GM23338 (cell line): Measurements from ENCODE around the gene ZMYND8. TPM values are rescaled to one million over a fixed set of nuclear protein-coding genes. Genes with fewer than 3 reads are reported as not detected.
A peak's percentile ranks its signal among the peaks of the same experiment; 100 is the strongest.

Experiments used
- ATAC-seq: fragments of 200-7000 bp; cut with Tn5 transposase; 3 replicates; pipeline ENCODE4 v1.9.1; 2020
- DNase-seq: peaks from one replicate; pipeline ENCODE4 v3.0.0-alpha.2; 2015; ENCODE audit warnings: low spot score
- H2AFZ ChIP-seq: fragments of 200-600 bp; sonication (generic); 2 replicates; pipeline ENCODE4 v1.8.0; 2016; ENCODE audit warnings: antibody characterized with exemption, mild to moderate bottlenecking, moderate library complexity
- H3F3A ChIP-seq: fragments of 200-600 bp; sonication (generic); replicated peaks from 2 replicates; pipeline ENCODE4 v1.8.0; 2017; ENCODE audit warnings: antibody characterized with exemption, mixed run types, low read depth
- H3K27ac ChIP-seq: fragments of 200-600 bp; sonication (generic); 2 replicates; pipeline ENCODE4 v1.6.1; 2016; ENCODE audit warnings: low read depth
- H3K27me3 ChIP-seq: fragments of 200-600 bp; sonication (generic); 2 replicates; pipeline ENCODE4 v1.8.0; 2016; ENCODE audit warnings: mild to moderate bottlenecking, mixed run types, moderate library complexity; ENCODE audit not compliant: insufficient read depth
- H3K36me3 ChIP-seq: fragments of 200-600 bp; sonication (generic); 2 replicates; pipeline ENCODE4 v1.8.0; 2016; ENCODE audit warnings: mild to moderate bottlenecking; ENCODE audit not compliant: insufficient read depth
- H3K4me1 ChIP-seq: fragments of 200-600 bp; sonication (generic); 2 replicates; pipeline ENCODE4 v1.8.0; 2016; ENCODE audit warnings: mild to moderate bottlenecking, moderate library complexity; ENCODE audit not compliant: insufficient read depth
- H3K4me2 ChIP-seq: fragments of 200-600 bp; sonication (generic); 2 replicates; pipeline ENCODE4 v1.7.1; 2017; ENCODE audit warnings: mixed run types
- H3K4me3 ChIP-seq: fragments of 200-600 bp; sonication (generic); 2 replicates; pipeline ENCODE4 v1.6.1; 2016; ENCODE audit warnings: mixed run types
- H3K79me2 ChIP-seq: fragments of 200-600 bp; sonication (generic); replicated peaks from 2 replicates; pipeline ENCODE4 v1.8.0; 2017; ENCODE audit warnings: mild to moderate bottlenecking; ENCODE audit not compliant: insufficient read depth
- H3K9me2 ChIP-seq: fragments of 200-600 bp; sonication (generic); 2 replicates; pipeline ENCODE4 v1.8.0; 2017; ENCODE audit not compliant: insufficient read depth
- H4K20me1 ChIP-seq: fragments of 200-600 bp; sonication (generic); replicated peaks from 2 replicates; pipeline ENCODE4 v1.8.0; 2017; ENCODE audit warnings: mild to moderate bottlenecking; ENCODE audit not compliant: insufficient read depth
- H3K27ac Mint-ChIP-seq: 2 replicates; pipeline ENCODE4 v1.8.0; 2020; ENCODE audit warnings: inconsistent platforms, mild to moderate bottlenecking, moderate library complexity, mixed read lengths
- H3K27me3 Mint-ChIP-seq: 3 replicates; pipeline ENCODE4 v1.8.0; 2022; ENCODE audit warnings: low read depth, mild to moderate bottlenecking, moderate library complexity, mixed read lengths, inconsistent platforms; ENCODE audit not compliant: insufficient read depth, poor library complexity
- H3K36me3 Mint-ChIP-seq: 3 replicates; pipeline ENCODE4 v1.8.0; 2021; ENCODE audit warnings: low read depth, mild to moderate bottlenecking, inconsistent platforms, moderate library complexity, mixed read lengths
- H3K4me1 Mint-ChIP-seq: 3 replicates; pipeline ENCODE4 v1.8.0; 2020; ENCODE audit warnings: mild to moderate bottlenecking, inconsistent platforms, mixed read lengths
- H3K4me3 Mint-ChIP-seq: 3 replicates; pipeline ENCODE4 v1.8.0; 2021; ENCODE audit warnings: moderate library complexity, mild to moderate bottlenecking, inconsistent platforms, mixed read lengths
- H3K9me3 Mint-ChIP-seq: 3 replicates; pipeline ENCODE4 v1.8.0; 2020; ENCODE audit warnings: moderate library complexity, mild to moderate bottlenecking, inconsistent platforms, mixed read lengths
- CREB1 ChIP-seq: fragments of 250-450 bp; sonication (Bioruptor Pico); IDR thresholded peaks from 2 replicates; pipeline ENCODE4 v1.5.0; 2020; ENCODE audit warnings: low read depth, mild to moderate bottlenecking, moderate library complexity
- EZH2 ChIP-seq: fragments of 200-600 bp; sonication (generic); IDR thresholded peaks from one replicate; pipeline ENCODE4 v1.8.0; 2017; ENCODE audit warnings: antibody characterized with exemption, mild to moderate bottlenecking, low read depth; ENCODE audit not compliant: unreplicated experiment
- EZH2phosphoT487 ChIP-seq: fragments of 200-600 bp; sonication (generic); IDR thresholded peaks from one replicate; pipeline ENCODE4 v1.8.1; 2018; ENCODE audit warnings: antibody characterized with exemption; ENCODE audit not compliant: unreplicated experiment
- JUNB ChIP-seq: IDR thresholded peaks from one replicate; pipeline ENCODE4 v1.6.1; 2016; ENCODE audit warnings: antibody characterized with exemption; ENCODE audit not compliant: unreplicated experiment
- NANOG ChIP-seq: IDR thresholded peaks from 2 replicates; pipeline ENCODE4 v1.6.1; 2016; ENCODE audit warnings: antibody characterized with exemption, borderline replicate concordance
- POLR2AphosphoS5 ChIP-seq: IDR thresholded peaks from 2 replicates; pipeline ENCODE4 v1.6.1; 2016; ENCODE audit warnings: antibody characterized with exemption, low read depth
- STAT1 ChIP-seq: IDR thresholded peaks from one replicate; pipeline ENCODE4 v1.6.1; 2016; ENCODE audit warnings: antibody characterized with exemption; ENCODE audit not compliant: unreplicated experiment
- ZNF114 ChIP-seq: fragments of 250-450 bp; sonication (Bioruptor Pico); IDR thresholded peaks from 2 replicates; pipeline ENCODE4 v1.5.0; 2020; ENCODE audit warnings: mild to moderate bottlenecking, moderate library complexity
- ZNF331 ChIP-seq: fragments of 250-450 bp; sonication (Bioruptor Pico); IDR thresholded peaks from 2 replicates; pipeline ENCODE4 v1.5.0; 2020; ENCODE audit warnings: low read depth, mild to moderate bottlenecking, moderate library complexity
- polyA plus RNA-seq: library from polyadenylated mRNA; unstranded; fragments of >200 nt; fragmentation: Nextera tagmentation; extraction: Ambion mirVana; gene quantifications from 2 replicates; pipeline ENCODE4 v1.2.1, GENCODE V29; 2016
- total RNA-seq: library from RNA; depleted of rRNA; stranded (reverse); fragments of >200 nt; shearing (Covaris generic); gene quantifications from 2 replicates; pipeline ENCODE4 v1.2.3, GENCODE V29; 2014
- TF ChIP-seq, protein P1 (sequence below): IDR thresholded peaks from one replicate; pipeline ENCODE4 v1.6.1; 2018; ENCODE audit warnings: antibody characterized with exemption; ENCODE audit not compliant: unreplicated experiment
- TF ChIP-seq, protein P2 (sequence below), 2 experiments: fragments of 200-600 bp in 1 of 2; sonication (generic) in 1 of 2; conservative IDR thresholded peaks; 2 replicates each; pipeline versions ENCODE4 v1.5.1 to v1.6.1; 2016 to 2017; ENCODE audit warnings: antibody characterized with exemption in 2 of 2, low read depth in 2 of 2, mild to moderate bottlenecking in 2 of 2, moderate library complexity in 1 of 2
- TF ChIP-seq, protein P3 (sequence below): IDR thresholded peaks from 2 replicates; pipeline ENCODE4 v1.6.1; 2016; ENCODE audit warnings: antibody characterized with exemption
- TF ChIP-seq, protein P4 (sequence below): fragments of 250-450 bp; sonication (Bioruptor Pico); IDR thresholded peaks from 2 replicates; pipeline ENCODE4 v1.5.0; 2020; ENCODE audit warnings: mild to moderate bottlenecking, moderate library complexity

Gene ZMYND8
- total and polyA plus RNA-seq, 2 experiments from 2014 or later = 70.9 to 128 TPM

DNA sequence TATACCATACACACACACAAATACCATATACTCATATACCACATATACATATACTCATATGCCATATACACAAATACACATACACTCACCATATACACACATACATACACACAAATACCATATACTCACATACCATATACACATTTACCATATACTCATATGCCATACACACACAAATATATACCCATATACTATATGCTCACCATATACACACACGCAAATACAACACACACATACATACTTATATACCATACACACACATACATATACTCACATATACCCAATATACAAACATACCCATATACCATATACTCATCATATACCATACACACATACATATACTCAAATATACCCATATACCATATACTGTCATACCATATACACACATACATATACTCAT is 99.2 kb downstream of the ZMYND8 start:
- ATAC-seq = no peak
- no peaks in the 10 kb centered on the region for H3K27me3 ChIP-seq
- no peak overlapping the region for H3K4me3 ChIP-seq
- H4K20me1 ChIP-seq = peaks cover 33% of the 10 kb centered on the region
- no peaks in the 10 kb centered on the region for H3K4me1 ChIP-seq
- Mint-ChIP-seq H3K4me1 (peaks cover 20% of the 10 kb centered on the region), H3K36me3 (peaks cover 81% of the 10 kb centered on the region), H3K4me3 (no peak overlapping the region), H3K27me3 (peaks cover 8% of the 10 kb centered on the region), H3K27ac (peak overlapping the region; percentile 36; the same call in 1 of the 2 replicates), H3K9me3 (0 out of 3 replicates have a peak, but pooled peaks cover 3% of the 10 kb centered on the region)
- no peaks in the 10 kb centered on the region; the same call in 1 of the 2 replicates for H3K9me2 ChIP-seq
- no peak overlapping the region for H3K4me2 ChIP-seq
- no peak overlapping the region for H2AFZ ChIP-seq
- H3K36me3 ChIP-seq = peaks cover 50% of the 10 kb centered on the region
- TF ChIP-seq, protein P1, sequence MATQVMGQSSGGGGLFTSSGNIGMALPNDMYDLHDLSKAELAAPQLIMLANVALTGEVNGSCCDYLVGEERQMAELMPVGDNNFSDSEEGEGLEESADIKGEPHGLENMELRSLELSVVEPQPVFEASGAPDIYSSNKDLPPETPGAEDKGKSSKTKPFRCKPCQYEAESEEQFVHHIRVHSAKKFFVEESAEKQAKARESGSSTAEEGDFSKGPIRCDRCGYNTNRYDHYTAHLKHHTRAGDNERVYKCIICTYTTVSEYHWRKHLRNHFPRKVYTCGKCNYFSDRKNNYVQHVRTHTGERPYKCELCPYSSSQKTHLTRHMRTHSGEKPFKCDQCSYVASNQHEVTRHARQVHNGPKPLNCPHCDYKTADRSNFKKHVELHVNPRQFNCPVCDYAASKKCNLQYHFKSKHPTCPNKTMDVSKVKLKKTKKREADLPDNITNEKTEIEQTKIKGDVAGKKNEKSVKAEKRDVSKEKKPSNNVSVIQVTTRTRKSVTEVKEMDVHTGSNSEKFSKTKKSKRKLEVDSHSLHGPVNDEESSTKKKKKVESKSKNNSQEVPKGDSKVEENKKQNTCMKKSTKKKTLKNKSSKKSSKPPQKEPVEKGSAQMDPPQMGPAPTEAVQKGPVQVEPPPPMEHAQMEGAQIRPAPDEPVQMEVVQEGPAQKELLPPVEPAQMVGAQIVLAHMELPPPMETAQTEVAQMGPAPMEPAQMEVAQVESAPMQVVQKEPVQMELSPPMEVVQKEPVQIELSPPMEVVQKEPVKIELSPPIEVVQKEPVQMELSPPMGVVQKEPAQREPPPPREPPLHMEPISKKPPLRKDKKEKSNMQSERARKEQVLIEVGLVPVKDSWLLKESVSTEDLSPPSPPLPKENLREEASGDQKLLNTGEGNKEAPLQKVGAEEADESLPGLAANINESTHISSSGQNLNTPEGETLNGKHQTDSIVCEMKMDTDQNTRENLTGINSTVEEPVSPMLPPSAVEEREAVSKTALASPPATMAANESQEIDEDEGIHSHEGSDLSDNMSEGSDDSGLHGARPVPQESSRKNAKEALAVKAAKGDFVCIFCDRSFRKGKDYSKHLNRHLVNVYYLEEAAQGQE = no peak
- no peak for TF ChIP-seq EZH2
- no peak for TF ChIP-seq CREB1 (CRISPR knock-in tag)
- TF ChIP-seq ZNF331 (CRISPR knock-in tag) = no peak
- TF ChIP-seq ZNF114 (CRISPR knock-in tag) = no peak
- TF ChIP-seq, protein P2, sequence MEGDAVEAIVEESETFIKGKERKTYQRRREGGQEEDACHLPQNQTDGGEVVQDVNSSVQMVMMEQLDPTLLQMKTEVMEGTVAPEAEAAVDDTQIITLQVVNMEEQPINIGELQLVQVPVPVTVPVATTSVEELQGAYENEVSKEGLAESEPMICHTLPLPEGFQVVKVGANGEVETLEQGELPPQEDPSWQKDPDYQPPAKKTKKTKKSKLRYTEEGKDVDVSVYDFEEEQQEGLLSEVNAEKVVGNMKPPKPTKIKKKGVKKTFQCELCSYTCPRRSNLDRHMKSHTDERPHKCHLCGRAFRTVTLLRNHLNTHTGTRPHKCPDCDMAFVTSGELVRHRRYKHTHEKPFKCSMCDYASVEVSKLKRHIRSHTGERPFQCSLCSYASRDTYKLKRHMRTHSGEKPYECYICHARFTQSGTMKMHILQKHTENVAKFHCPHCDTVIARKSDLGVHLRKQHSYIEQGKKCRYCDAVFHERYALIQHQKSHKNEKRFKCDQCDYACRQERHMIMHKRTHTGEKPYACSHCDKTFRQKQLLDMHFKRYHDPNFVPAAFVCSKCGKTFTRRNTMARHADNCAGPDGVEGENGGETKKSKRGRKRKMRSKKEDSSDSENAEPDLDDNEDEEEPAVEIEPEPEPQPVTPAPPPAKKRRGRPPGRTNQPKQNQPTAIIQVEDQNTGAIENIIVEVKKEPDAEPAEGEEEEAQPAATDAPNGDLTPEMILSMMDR (conservative IDR thresholded peaks at IDR 0.05; ENCODE audit: low read depth in 2 of 2) = no peak
- no peak for TF ChIP-seq POLR2AphosphoS5
- TF ChIP-seq, protein P3, sequence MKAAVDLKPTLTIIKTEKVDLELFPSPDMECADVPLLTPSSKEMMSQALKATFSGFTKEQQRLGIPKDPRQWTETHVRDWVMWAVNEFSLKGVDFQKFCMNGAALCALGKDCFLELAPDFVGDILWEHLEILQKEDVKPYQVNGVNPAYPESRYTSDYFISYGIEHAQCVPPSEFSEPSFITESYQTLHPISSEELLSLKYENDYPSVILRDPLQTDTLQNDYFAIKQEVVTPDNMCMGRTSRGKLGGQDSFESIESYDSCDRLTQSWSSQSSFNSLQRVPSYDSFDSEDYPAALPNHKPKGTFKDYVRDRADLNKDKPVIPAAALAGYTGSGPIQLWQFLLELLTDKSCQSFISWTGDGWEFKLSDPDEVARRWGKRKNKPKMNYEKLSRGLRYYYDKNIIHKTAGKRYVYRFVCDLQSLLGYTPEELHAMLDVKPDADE = no peak
- TF ChIP-seq EZH2phosphoT487 = no peak
- no peak for TF ChIP-seq NANOG
- TF ChIP-seq STAT1 = no peak
- no peak for TF ChIP-seq JUNB
- TF ChIP-seq, protein P4, sequence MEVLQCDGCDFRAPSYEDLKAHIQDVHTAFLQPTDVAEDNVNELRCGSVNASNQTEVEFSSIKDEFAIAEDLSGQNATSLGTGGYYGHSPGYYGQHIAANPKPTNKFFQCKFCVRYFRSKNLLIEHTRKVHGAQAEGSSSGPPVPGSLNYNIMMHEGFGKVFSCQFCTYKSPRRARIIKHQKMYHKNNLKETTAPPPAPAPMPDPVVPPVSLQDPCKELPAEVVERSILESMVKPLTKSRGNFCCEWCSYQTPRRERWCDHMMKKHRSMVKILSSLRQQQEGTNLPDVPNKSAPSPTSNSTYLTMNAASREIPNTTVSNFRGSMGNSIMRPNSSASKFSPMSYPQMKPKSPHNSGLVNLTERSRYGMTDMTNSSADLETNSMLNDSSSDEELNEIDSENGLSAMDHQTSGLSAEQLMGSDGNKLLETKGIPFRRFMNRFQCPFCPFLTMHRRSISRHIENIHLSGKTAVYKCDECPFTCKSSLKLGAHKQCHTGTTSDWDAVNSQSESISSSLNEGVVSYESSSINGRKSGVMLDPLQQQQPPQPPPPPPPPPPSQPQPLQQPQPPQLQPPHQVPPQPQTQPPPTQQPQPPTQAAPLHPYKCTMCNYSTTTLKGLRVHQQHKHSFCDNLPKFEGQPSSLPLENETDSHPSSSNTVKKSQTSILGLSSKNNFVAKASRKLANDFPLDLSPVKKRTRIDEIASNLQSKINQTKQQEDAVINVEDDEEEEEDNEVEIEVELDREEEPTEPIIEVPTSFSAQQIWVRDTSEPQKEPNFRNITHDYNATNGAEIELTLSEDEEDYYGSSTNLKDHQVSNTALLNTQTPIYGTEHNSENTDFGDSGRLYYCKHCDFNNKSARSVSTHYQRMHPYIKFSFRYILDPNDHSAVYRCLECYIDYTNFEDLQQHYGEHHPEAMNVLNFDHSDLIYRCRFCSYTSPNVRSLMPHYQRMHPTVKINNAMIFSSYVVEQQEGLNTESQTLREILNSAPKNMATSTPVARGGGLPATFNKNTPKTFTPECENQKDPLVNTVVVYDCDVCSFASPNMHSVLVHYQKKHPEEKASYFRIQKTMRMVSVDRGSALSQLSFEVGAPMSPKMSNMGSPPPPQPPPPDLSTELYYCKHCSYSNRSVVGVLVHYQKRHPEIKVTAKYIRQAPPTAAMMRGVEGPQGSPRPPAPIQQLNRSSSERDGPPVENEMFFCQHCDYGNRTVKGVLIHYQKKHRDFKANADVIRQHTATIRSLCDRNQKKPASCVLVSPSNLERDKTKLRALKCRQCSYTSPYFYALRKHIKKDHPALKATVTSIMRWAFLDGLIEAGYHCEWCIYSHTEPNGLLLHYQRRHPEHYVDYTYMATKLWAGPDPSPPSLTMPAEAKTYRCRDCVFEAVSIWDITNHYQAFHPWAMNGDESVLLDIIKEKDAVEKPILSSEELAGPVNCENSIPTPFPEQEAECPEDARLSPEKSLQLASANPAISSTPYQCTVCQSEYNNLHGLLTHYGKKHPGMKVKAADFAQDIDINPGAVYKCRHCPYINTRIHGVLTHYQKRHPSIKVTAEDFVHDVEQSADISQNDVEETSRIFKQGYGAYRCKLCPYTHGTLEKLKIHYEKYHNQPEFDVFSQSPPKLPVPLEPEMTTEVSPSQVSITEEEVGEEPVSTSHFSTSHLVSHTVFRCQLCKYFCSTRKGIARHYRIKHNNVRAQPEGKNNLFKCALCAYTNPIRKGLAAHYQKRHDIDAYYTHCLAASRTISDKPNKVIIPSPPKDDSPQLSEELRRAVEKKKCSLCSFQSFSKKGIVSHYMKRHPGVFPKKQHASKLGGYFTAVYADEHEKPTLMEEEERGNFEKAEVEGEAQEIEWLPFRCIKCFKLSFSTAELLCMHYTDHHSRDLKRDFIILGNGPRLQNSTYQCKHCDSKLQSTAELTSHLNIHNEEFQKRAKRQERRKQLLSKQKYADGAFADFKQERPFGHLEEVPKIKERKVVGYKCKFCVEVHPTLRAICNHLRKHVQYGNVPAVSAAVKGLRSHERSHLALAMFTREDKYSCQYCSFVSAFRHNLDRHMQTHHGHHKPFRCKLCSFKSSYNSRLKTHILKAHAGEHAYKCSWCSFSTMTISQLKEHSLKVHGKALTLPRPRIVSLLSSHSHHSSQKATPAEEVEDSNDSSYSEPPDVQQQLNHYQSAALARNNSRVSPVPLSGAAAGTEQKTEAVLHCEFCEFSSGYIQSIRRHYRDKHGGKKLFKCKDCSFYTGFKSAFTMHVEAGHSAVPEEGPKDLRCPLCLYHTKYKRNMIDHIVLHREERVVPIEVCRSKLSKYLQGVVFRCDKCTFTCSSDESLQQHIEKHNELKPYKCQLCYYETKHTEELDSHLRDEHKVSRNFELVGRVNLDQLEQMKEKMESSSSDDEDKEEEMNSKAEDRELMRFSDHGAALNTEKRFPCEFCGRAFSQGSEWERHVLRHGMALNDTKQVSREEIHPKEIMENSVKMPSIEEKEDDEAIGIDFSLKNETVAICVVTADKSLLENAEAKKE (CRISPR knock-in tag) = no peak
- H3K27ac ChIP-seq = peak overlapping the region; percentile 69; the same call in 1 of the 2 replicates
- peaks cover 92% of the 10 kb centered on the region for H3K79me2 ChIP-seq
- no peak for DNase-seq
- H3F3A ChIP-seq = peaks cover 32% of the 10 kb centered on the region
